D721Med (cell line): ENCODE results near the gene SUGCT.

Experiments used
- DNase-seq: peaks from one replicate; pipeline ENCODE4 v3.0.0; 2011; ENCODE audit warnings: low spot score; ENCODE audit not compliant: insufficient read length
- FAIRE-seq: peaks from 2 replicates; lab custom pipeline; 2011; peaks lifted over from hg19 to GRCh38; lab: Jason Lieb, UNC
- TF ChIP-seq, protein P1 (sequence below): IDR thresholded peaks from 2 replicates; pipeline ENCODE4 v1.5.1; 2012; ENCODE audit warnings: mild to moderate bottlenecking, control low read depth; ENCODE audit not compliant: insufficient read depth; ENCODE audit errors: missing control alignments

SUGCT gene

DNA sequence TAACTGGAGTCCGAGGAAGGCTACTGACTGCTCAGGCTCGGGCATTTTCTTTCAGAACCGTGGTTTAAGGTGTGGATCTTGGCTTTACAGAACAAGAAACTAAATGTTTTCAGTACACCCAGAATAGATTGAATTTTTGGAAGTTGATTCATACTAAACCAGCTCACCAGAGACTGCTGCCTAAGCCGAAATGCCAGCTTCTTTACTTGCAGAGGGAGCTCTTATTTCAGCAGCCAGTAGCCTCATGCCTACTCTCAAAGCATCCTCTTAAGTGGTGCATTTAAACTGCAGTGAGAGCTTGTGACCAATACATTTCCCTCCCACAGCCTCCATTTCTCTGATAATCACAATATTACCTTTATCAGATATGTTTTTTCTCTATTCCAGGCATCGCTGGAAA, 615.1 kb downstream of the SUGCT start:
- FAIRE-seq: no peak
- no peak for DNase-seq
- TF ChIP-seq, protein P1, sequence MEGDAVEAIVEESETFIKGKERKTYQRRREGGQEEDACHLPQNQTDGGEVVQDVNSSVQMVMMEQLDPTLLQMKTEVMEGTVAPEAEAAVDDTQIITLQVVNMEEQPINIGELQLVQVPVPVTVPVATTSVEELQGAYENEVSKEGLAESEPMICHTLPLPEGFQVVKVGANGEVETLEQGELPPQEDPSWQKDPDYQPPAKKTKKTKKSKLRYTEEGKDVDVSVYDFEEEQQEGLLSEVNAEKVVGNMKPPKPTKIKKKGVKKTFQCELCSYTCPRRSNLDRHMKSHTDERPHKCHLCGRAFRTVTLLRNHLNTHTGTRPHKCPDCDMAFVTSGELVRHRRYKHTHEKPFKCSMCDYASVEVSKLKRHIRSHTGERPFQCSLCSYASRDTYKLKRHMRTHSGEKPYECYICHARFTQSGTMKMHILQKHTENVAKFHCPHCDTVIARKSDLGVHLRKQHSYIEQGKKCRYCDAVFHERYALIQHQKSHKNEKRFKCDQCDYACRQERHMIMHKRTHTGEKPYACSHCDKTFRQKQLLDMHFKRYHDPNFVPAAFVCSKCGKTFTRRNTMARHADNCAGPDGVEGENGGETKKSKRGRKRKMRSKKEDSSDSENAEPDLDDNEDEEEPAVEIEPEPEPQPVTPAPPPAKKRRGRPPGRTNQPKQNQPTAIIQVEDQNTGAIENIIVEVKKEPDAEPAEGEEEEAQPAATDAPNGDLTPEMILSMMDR: no peak

DNA sequence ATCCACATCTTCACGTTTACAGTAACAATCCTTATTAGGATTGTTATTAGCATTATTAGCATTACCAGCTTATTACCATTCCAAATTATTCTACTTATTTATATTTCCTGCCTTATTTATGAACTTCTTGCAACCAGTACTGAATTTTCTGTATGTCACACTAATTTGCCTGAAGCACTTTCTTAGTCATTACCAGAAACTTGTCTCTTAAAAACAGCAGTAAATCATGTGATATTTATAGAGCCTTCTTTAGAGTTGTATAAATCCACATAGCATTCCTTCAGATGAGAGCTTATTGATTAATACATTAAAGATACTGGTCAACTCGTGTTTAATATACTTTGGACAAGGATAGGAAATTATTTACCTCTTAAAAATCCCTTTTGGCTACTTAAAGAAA, 618.6 kb downstream of the SUGCT start:
- no peak for FAIRE-seq
- no peak for DNase-seq
- TF ChIP-seq, protein P1: no peak

DNA sequence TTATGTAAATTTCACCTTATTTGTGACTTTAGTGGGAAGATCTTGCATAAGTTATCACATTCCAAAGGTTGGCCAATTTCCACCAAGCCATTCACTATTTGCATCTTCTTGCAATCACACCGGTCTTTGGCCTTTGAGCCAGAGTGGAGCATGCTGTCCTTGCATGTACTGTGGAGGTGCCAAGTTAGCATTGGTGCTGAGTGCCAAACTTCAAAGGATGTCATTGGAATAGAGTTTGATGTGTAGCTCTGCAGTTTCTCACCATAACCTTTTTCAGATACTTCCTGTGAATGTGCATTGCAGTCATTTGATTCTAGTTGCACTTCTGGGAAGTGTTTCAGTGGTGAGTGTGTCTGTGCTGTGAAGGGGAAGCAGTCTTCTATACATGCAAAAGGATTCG, 620.6 kb downstream of the SUGCT start:
- TF ChIP-seq, protein P1: no peak
- FAIRE-seq (no peak), DNase-seq (no peak)

DNA sequence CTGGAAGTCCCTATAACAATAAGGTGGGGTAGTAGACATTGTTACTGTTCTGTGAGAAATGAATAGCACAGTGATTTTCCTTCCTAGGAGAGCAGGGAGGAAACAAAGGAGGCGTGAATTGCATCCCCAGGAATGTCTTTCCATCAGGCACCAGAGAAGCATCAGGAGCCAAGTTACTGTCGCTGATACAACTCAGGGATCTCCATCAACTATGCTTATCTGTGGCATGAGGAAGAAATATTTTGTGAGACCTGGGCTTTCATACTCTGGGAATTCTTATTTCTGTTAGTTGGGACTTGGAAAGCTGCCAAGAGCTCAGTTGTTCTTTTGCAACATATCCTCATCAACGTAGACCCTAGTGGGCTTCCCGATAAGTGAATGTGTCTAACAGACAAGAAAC, 622.3 kb downstream of the SUGCT start:
- TF ChIP-seq, protein P1: no peak
- FAIRE-seq (peak; percentile 6), DNase-seq (no peak)

DNA sequence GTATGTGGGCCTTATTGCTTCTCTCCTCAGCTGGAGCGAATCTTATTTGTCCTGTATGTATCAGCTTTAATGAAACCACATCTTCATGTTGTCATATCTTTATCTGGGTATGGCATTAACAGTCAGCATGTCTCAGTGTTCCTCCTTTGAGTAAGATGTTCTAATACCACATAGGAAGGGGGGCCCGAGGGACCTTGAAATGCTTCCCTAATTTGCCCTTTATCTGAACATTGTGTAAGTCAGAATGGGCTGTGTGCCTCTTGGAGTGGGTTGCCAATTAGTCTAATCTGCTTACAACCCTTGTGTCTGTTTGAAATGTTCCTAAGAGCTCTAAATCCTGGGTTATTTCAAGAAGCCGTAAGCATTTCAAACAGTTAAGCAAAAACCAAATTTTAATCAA, 623.8 kb downstream of the SUGCT start:
- TF ChIP-seq, protein P1: no peak
- FAIRE-seq (peak; percentile 21), DNase-seq (no peak)

DNA sequence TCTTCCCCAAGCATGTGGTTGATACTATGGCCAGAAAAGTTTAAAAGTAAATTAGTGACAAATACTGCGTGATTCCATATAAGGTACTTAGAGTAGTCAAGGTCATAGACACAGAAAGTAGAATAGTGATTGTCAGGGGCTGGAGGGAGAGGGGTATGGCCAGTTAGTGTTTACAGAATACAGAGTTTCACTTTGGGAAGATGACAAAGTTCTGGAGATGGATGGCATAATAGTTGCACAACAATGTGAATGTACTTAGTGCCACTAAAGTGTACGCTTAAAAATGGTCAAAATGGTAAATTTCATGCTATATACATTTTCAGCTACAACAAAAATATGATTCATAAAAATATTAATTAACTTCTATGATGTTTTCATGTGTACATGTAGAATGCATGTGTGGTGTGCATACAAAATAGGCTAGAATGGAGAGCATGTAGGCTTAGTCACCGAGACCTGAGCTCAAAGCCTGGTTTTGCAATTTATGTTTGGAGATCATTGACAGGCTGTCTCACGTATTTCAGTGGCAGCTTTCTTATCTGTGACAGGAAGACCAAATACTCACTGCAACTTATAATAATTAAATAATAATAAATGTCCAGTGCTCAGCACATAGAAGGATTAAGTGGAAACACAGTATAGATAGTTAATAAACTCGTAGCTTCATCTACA, 625.6 kb downstream of the SUGCT start:
- DNase-seq: no peak
- no peak for FAIRE-seq
- TF ChIP-seq, protein P1: no peak

DNA sequence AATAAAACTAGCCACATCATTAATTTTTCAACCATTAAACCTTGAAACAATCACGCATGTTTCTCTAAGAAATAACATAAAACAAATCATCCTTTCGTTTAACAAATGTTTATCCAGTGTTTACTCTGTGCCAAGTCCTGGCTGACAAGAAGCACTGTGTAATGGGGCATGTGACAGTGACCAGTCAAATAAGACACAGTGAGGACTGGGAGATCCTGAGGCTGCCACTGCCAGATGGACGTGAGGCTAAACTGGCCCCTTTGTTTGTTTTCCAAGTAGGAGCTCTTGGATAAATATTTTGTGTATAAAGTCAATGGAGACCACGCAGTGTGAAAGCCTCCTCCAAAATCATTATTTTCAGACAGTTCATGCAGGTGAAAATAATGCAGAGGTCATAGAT, 626.2 kb downstream of the SUGCT start:
- FAIRE-seq (no peak), DNase-seq (no peak)
- TF ChIP-seq, protein P1: no peak
